Tibial nerve (tissue), 4 donors: ENCODE measurements around the gene C1orf105. TPM values are rescaled to one million over a fixed set of nuclear protein-coding genes. Genes with fewer than 3 reads are reported as not detected.
A peak's percentile ranks its signal among the peaks of the same experiment; 100 is the strongest.

Experiments used
- DNase-seq, 2 donors: peaks; one replicate each; pipeline ENCODE4 v3.0.0-alpha.2; 2019; ENCODE audit warnings: low spot score in 2 of 2
- H3K27ac ChIP-seq, 4 donors: fragments of 200-600 bp; sonication (generic) in 3 of 4; one replicate each; pipeline ENCODE4 v1.5.1; 2017 to 2019; ENCODE audit warnings: mild to moderate bottlenecking in 1 of 4
- H3K27me3 ChIP-seq, 2 donors: fragments of 200-600 bp; sonication (generic) in 1 of 2; one replicate each; pipeline versions ENCODE4 v1.5.1 to v1.6.0; 2017 to 2019
- H3K36me3 ChIP-seq, 3 donors: fragments of 200-600 bp; sonication (generic); one replicate each; pipeline ENCODE4 v1.5.1; 2018 to 2019
- H3K4me1 ChIP-seq, 4 donors: fragments of 200-600 bp; sonication (generic) in 3 of 4; one replicate each; pipeline ENCODE4 v1.5.1; 2017 to 2019
- H3K4me3 ChIP-seq, 4 donors: fragments of 200-600 bp; sonication (generic) in 3 of 4; one replicate each; pipeline ENCODE4 v1.5.1; 2017 to 2019; ENCODE audit warnings: mild to moderate bottlenecking in 1 of 4, moderate library complexity in 1 of 4
- H3K9me3 ChIP-seq, 4 donors: fragments of 200-600 bp; sonication (generic) in 3 of 4; one replicate each; pipeline ENCODE4 v1.5.1; 2017 to 2019
- EP300 ChIP-seq, 2 donors: sonication (generic); formaldehyde crosslinking; IDR thresholded peaks; one replicate each; pipeline ENCODE4 v1.6.1; 2017; ENCODE audit warnings: antibody characterized with exemption in 2 of 2, mild to moderate bottlenecking in 1 of 2
- POLR2A ChIP-seq, 2 donors: fragments of 450-650 bp; IDR thresholded peaks; one replicate each; pipeline ENCODE4 v1.6.1; 2017; ENCODE audit warnings: antibody characterized with exemption in 2 of 2, mild to moderate bottlenecking in 2 of 2, moderate library complexity in 2 of 2
- WGBS, 2 donors: methylation state at CpG; one replicate each; pipeline ENCODE4 v1.1.5; 2018; 5-methylcytosine and 5-hydroxymethylcytosine counted together
- total RNA-seq, 4 donors: library from RNA; depleted of rRNA; stranded (reverse); fragments of >200 nt; gene quantifications; one replicate each; pipeline ENCODE4 v1.1.0, GENCODE V29; 2016
- TF ChIP-seq, protein P1 (sequence below), 5 experiments: fragments of 200-600 bp in 3 of 5; fragments of 450-650 bp in 2 of 5; sonication (generic) in 3 of 5; IDR thresholded peaks; one replicate each; pipeline ENCODE4 v1.5.1; 2016 to 2019; ENCODE audit warnings: antibody characterized with exemption in 5 of 5, mild to moderate bottlenecking in 3 of 5, moderate library complexity in 2 of 5

The C1orf105 gene
- total RNA-seq, 4 donors from 2014 or later: not detected

GRCh38 chr1:172442843-172443565, 22.5 kb downstream of the C1orf105 start:
- TF ChIP-seq EP300 (IDR thresholded peaks at IDR 0.05) (no peak), POLR2A (IDR thresholded peaks at IDR 0.05) (no peak)
- TF ChIP-seq, protein P1, sequence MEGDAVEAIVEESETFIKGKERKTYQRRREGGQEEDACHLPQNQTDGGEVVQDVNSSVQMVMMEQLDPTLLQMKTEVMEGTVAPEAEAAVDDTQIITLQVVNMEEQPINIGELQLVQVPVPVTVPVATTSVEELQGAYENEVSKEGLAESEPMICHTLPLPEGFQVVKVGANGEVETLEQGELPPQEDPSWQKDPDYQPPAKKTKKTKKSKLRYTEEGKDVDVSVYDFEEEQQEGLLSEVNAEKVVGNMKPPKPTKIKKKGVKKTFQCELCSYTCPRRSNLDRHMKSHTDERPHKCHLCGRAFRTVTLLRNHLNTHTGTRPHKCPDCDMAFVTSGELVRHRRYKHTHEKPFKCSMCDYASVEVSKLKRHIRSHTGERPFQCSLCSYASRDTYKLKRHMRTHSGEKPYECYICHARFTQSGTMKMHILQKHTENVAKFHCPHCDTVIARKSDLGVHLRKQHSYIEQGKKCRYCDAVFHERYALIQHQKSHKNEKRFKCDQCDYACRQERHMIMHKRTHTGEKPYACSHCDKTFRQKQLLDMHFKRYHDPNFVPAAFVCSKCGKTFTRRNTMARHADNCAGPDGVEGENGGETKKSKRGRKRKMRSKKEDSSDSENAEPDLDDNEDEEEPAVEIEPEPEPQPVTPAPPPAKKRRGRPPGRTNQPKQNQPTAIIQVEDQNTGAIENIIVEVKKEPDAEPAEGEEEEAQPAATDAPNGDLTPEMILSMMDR (IDR thresholded peaks at IDR 0.05): no peak
- WGBS, 2 donors: 57 to 64% methylated on average over 3 of the region's 3 CpGs
- Histone ChIP-seq H3K9me3 (peaks cover 0 to 3% (median 0%) of the 10 kb centered on the region in 4 donors), H3K4me3 (peak overlapping the region; percentile 75 to 91 (median 88)), H3K4me1 (peaks cover 0 to 22% (median 4%) of the 10 kb centered on the region in 4 donors), H3K27ac (peak overlapping the region; percentile 53 to 90 (median 90)), H3K27me3 (no peaks in the 10 kb centered on the region), H3K36me3 (peaks cover 0 to 12% (median 3%) of the 10 kb centered on the region in 3 donors)
- no peak for DNase-seq

- no peaks in the 10 kb centered on the region for H3K27me3 ChIP-seq
- TF ChIP-seq EP300 (IDR thresholded peaks at IDR 0.05) (peak in 1 of 2 donors; percentile 58), POLR2A (IDR thresholded peaks at IDR 0.05) (peak in 1 of 2 donors; percentile 27)
- TF ChIP-seq, protein P1 (IDR thresholded peaks at IDR 0.05): peak; percentile 85 to 94 (median 92)
- H3K27ac ChIP-seq: peak within 1 kb of the TSS; percentile 53 to 90 (median 90)
- H3K4me3 ChIP-seq: peak within 1 kb of the TSS; percentile 75 to 91 (median 88)
- no peaks in the 10 kb centered on the region for H3K9me3 ChIP-seq
- peaks cover 0 to 5% (median 3%) of the 10 kb centered on the region in 3 donors for H3K36me3 ChIP-seq
- peaks cover 0 to 22% (median 4%) of the 10 kb centered on the region in 4 donors for H3K4me1 ChIP-seq
- DNase-seq: peak; percentile 77 to 82
- 6% methylated on average over 28 to 42 of the region's 43 CpGs for WGBS, 2 donors
These were observed 23.4 kb downstream of the C1orf105 start, which contains the start of gene PIGC for GRCh38 chr1:172443666-172444453. TSS of gene PIGC (minus strand) at chr1:172444069. CDS start at chr1:172442622, 1,447 bp downstream.

DNA sequence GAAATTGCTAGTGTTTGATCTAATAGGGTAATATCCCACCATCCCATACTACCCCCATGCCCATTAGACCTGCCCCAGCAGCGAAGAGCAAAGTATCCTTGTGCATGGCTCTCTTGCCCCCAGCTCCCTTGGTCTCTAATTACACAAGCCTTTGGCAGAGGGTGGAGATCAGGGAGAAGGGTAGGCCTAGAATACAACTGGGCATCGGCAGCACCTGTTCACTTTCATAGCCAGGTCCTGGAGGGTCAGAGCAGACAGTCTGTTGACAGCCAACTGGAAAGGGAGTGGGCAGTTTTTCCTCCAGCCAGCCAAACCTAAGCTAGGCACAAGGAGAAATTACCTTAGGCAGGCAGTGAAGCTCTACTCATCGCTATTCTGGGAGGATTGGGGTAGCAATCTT, 26.1 kb downstream of the C1orf105 start:
- Histone ChIP-seq H3K36me3 (peaks cover 0 to 3% (median 0%) of the 10 kb centered on the region in 3 donors), H3K9me3 (no peaks in the 10 kb centered on the region), H3K4me3 (no peak overlapping the region), H3K4me1 (peaks cover 0 to 26% (median 4%) of the 10 kb centered on the region in 4 donors), H3K27me3 (no peaks in the 10 kb centered on the region), H3K27ac (no peak overlapping the region)
- TF ChIP-seq, protein P1 (IDR thresholded peaks at IDR 0.05): no peak
- no peak for TF ChIP-seq POLR2A (IDR thresholded peaks at IDR 0.05)
- TF ChIP-seq EP300 (IDR thresholded peaks at IDR 0.05): no peak
- WGBS, 2 donors: 85 to 89% methylated on average over 3 of the region's 3 CpGs
- no peak for DNase-seq

DNA sequence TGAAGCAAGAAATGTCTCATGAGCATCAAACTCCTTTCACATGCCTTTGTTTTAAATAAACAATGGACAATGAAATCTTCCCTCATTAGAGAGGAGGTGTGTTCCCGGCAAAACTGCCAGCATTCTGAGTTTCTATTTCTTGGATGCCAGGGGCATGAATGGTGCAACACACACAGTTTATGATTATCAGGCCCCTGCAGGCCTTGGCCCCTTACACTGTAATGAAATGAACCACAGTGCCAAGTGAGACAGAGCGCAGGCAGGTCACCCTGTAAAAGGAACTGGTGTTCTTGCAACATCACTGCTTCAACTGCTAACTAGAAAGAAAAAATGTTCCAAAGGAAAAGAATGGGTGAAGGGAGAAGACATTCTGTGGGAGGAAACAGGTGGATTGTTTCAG, 27.2 kb downstream of the C1orf105 start:
- Histone ChIP-seq H3K36me3 (no peaks in the 10 kb centered on the region), H3K4me3 (no peak overlapping the region), H3K9me3 (no peaks in the 10 kb centered on the region), H3K4me1 (peaks cover 0 to 16% (median 3%) of the 10 kb centered on the region in 4 donors), H3K27ac (no peak overlapping the region), H3K27me3 (no peaks in the 10 kb centered on the region)
- DNase-seq: no peak
- WGBS, 2 donors: 53 to 55% methylated on average over 2 of the region's 2 CpGs
- TF ChIP-seq EP300 (IDR thresholded peaks at IDR 0.05) (no peak), POLR2A (IDR thresholded peaks at IDR 0.05) (no peak)
- TF ChIP-seq, protein P1 (IDR thresholded peaks at IDR 0.05): no peak
